RPMI7951 (cell line): Measurements from ENCODE around the gene SRRD. TPM values are rescaled to one million over a fixed set of nuclear protein-coding genes. Genes with fewer than 3 reads are reported as not detected.
A peak's percentile ranks its signal among the peaks of the same experiment; 100 is the strongest.

Experiments used
- DNase-seq: peaks from one replicate; pipeline ENCODE4 v3.0.0-alpha.2; 2012; ENCODE audit warnings: low read depth
- total RNA-seq: library from RNA; depleted of rRNA; stranded (reverse); fragments of >200 nt; shearing (Covaris generic); gene quantifications from 2 replicates; pipeline ENCODE4 v1.2.3, GENCODE V29; 2014

The SRRD gene
- total RNA-seq, 1 experiment from 2014 or later = 15.0 TPM

- DNase-seq = no peak
Observed at GRCh38 chr22:26453812-26454500, 29.7 kb upstream of the SRRD start.

DNA sequence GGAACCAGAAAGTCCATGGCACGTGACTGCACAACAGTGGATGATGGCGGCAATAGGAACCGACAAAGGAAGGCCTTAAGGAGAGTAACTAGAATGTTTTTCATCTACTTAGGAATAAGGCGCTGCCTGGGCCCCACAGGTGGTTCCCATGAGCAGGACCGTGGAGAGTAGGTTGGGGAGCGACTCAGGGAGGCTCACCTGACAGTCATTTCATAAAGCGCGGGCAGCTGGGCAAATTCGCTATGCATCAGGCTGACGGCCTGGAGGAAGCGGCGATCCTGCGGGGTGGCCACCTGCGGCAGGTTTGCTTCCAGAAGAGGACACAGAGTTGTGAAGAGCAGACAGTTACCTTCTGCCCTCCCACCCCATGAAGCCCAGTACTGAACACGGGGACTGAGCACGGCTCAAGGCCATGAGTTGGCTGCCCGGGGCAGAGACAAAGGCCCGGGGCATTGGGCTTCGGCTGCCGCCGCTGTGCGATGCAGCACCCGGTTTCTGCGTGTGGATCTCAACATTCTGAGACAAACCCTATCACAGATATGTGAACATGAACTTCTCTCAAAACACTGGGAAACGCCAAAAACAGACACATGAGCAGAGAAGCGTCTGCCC, 25.9 kb upstream of the SRRD start:
- no peak for DNase-seq

DNA sequence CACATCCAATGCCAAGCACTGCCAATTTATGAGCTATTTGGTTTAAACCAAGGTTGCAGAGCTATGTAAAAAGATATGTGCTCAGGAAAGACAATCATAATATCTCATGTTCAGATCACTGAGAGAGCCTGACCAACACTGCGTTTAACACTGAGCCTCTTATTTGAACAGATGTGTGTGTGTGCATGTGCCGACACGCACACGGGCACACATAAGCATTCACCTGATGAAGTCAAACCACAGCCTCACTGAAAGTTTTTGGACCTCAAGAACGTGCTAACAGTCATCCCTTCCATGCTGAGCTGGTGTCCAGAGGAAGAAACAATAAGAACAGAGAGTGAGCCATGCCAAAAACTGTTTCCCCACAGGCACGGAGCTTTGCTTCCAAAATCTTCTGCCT, 23.5 kb upstream of the SRRD start:
- DNase-seq = no peak

DNA sequence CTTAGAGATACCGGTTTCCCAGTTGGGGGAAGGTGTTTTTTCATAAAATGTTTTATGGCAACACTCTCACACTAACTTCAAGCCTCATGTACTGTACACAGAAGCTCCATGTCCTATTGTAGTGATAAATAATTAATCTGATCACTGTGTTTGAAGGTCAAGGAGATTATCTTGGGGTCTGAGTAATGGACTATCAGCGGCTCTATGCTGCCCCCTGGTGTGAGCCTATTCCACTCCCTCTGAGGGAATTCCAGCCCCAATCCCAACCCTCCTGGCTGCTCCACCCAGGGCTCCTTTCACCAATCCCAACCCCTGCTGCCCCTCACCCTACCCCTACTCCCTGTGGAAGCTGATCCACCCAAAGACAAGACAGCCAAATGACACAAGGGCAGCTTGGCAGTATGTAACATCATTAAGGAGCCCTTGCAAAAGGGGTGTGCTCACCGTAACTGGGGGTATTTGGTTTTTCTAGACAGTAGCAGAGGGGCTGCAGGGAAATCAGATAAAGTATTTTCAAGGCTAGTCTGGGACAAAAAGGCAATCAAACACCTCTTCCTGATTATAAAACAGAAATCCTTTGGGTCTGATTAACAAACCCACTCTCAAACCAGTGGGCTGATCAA, 22.4 kb upstream of the SRRD start:
- peak; percentile 46 for DNase-seq

- DNase-seq = no peak
Observed at GRCh38 chr22:26462051-26462450, 21.6 kb upstream of the SRRD start.

DNA sequence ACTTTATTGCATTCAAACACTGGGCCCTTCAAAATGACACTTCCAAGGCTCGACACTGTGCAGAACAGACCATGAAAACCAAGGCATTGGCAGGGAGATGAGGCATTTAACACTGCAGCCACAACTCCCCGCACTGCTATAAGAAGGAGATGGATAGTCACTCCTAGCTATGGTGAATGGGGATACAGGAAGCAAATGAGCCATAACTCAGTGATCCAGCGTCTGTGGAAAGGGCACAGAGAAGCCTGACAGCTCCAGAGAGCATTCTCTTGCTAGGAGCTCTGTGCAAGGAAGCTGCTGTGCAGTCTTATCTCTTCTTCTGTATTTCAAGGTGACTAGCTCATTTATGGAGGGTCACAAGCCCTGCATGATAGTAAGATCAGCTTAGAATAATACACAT, 21.0 kb upstream of the SRRD start:
- DNase-seq = no peak

DNA sequence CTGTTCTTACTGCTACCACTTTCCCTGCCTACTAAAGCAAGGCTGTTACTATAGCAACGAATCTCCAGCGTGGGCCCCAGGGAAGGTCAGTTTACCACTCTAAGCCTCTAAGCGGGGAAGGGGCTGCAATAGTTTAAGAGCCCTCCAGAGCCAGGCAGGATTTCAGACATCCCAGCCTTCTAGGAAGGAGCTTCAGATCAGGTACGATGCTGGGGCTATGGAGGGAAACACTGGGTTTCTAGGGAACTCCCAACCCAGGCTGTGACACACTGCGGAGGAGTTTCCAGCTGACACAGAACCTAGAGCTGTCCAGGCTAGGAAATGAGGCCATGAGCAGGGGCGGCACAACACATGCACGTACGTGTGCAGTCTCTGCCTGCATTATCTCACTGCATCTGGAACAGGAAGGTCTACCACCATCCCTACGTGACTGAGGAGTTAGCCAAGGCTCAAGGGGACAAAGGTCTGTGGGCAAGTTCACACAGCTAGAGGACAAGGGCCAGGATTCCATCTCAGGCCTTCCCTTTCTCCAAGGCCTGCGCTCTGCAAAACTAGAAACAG, 20.5 kb upstream of the SRRD start:
- no peak for DNase-seq

DNA sequence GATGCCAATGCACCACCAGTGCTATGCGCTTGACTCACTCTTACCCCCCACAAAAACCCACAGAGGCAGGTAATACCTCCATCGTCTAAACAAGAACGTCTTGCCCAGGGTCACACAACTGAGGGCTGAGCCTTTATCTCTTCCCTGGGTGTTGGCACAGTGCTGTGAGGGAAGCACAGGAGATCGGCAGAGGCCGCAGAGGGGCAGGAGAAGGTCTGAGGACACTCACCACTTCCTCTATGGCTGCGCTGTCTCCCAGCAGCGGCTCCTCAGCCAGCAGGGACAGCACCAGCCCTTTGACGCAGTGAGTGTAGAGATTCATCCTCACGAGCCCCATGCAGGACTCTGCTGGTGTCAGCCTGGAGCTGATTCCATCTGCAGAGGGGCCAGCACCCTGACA, 20.0 kb upstream of the SRRD start:
- no peak for DNase-seq

DNA sequence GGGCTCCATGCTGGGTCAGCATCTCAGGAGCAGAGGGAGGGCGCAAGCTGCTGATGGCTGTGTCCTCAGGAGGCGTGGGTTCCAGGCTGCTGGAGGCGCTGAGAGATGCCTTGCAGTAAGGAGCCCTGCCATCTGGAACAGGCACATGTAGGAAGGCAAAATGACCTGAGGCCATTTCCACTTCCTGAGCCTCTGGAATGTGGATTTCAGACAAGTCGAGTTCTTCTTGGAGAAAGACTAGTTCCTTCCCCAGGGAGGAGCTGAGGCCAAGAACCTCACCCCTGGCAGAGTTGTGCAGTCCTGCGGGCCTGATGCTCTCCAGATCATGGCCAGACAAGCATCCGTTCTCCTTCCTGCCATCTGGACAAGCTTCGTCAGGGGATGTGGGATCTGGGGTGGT, 19.4 kb upstream of the SRRD start:
- peak; percentile 86 for DNase-seq

GRCh38 chr22:26466196-26466595, 17.5 kb upstream of the SRRD start:
- DNase-seq = no peak

DNA sequence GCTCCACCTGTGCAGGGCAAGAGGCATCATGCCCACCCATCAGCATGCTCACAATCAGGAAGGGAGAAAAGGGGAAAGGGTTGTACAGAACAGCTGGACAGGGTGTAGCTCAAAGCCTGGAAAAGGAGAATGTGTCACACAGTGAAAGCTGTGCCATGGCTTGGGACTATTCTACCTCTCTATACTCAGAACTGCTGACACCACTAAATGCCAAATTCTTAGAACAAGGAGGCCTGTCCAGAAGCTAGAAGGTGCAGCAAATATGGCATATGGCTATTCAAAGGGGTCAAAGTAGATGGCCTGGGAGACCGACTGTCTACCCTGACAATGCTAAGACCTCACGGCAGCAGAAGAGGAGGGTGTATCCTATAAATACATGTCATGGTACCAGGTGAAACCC, 12.9 kb upstream of the SRRD start:
- DNase-seq = no peak

GRCh38 chr22:26471522-26471921, 12.2 kb upstream of the SRRD start:
- DNase-seq = peak; percentile 91

- peak; percentile 70 for DNase-seq
Observed at GRCh38 chr22:26474682-26475081, 9.0 kb upstream of the SRRD start.

DNA sequence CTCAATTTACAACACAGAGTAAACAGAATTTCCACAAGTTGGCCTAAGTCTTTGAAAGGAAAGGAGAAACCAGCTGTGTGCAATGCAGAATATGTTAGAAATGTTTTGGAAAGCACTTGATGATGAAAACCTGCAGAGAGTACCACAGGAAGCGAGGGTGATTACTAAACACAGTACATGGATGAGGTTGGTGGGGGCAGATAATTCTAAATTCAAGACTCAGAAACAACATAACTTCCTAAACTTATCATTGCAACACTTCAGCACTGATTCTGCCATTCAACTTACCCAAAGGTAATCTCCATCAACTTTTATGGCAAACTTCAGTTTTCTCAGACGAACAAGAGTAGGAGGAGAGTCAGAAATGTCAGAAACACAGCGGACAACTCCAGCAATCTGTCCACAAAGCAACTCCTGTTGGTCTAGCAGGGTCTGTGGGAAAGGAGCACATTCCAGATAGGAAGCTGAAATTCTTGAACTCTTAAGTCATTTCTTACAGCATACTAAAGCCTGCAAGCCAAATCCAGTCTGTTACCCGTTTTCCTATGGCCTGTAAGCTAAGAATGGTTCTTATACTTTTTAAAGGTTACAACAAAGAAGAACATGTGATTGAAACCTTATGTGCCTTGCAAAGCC, 6.9 kb upstream of the SRRD start:
- DNase-seq = peak; percentile 85

- no peak for DNase-seq
Observed at GRCh38 chr22:26477341-26477731, 6.3 kb upstream of the SRRD start.

DNA sequence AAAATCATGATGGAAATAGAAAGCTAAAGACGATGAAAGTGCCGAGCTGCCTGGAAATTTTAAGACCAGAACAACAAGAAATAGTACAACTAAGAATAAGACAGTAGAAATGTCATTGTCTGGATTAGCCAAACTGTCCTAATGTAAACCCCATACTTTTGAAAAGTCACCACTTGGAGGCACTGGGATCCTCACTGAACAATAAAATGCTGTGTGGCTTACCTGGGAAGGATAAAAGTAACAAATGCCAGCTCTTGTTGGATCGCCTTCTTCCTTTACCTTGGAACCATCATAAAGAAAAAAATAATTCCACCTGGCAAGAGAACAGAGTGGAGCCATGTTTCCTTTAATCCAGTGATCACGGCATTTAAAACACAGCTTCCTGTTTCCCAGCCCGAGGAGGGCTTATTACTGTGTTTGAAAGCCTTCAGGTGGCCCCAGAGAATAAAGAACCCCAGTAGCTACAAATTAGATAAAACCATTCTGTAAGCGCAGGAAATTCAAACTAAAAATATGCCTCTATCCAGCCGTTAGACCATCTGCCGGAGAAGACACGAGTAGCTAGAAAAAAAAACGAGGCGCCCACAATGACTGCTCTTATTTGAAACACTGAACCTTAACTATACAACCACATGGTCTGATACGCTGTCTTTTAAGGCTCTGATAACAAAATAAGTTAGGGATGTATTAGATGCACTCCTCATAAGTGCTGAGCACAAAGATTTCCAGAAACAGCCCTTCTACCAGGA, 4.5 kb upstream of the SRRD start:
- DNase-seq = peak; percentile 19

- DNase-seq = no peak
Observed at GRCh38 chr22:26479792-26480610, 3.7 kb upstream of the SRRD start.

- no peak for DNase-seq
Observed at GRCh38 chr22:26480611-26480932, 3.1 kb upstream of the SRRD start.

- DNase-seq = no peak
Observed at GRCh38 chr22:26481112-26481693, 2.5 kb upstream of the SRRD start.

- no peak for DNase-seq
Observed at GRCh38 chr22:26481694-26482093, 2.0 kb upstream of the SRRD start.

- DNase-seq = no peak
Observed at GRCh38 chr22:26482161-26482560, 1.5 kb upstream of the SRRD start.
